ENCODE measurements around the gene GREB1.

Gene GREB1

DNA sequence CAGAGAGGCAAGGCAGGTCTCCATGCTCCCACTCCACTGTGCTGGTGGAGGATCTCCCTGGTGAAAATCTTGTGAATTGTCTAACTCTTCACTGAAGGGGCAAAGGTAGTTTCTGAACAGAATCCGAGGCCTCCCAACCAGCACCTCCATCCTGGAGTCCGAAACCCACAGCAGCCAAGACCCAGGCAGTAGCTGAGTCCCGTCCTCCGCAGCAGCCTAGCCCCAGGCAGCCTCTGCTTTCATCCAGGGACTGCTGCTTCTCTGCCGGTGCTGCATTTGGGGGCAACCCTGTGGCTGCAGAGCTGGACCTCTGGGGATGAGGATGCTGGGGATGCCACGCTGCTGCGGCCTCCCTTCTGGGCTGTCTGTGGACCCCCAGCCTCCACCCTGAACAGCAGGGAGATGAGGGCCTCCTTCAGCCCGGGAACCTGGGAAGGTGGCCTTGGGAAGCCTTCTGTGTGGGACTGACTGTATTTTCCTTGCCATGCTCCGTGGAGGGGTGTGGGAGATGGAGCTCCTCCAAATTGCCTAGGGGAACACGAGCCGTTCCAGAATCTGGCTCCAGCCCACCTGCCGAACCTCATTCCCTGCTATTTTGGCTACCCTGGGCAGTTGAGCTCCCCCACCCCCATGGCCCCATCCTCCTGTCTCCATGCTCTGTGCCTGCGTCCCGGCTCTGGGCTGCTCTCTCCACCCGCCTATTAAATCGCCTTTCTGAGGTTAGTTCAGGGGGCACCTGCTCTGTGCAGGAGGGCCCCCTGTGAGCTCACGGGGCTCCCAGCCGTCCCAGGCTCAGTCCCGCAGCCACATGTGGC is 48.2 kb downstream of the GREB1 start:
- Histone ChIP-seq H3K4me2 (peak overlapping the region; percentile 10; the same call in 1 of the 2 replicates), H3K27me3 (ENCODE audit: insufficient read depth, low read depth) (no peaks in the 10 kb centered on the region), H3K9ac (no peak overlapping the region), H3K27ac (no peak overlapping the region), H3K4me1 (ENCODE audit: low read depth, poor library complexity, severe bottlenecking) (peaks cover 24% of the 10 kb centered on the region), H3K4me3 (IDR thresholded peaks at IDR 0.05; ENCODE audit: insufficient read depth, low read depth, low read length) (no peak overlapping the region), H3K36me3 (ENCODE audit: insufficient read depth) (no peaks in the 10 kb centered on the region), H3K79me2 (ENCODE audit: insufficient read depth, low read depth) (no peaks in the 10 kb centered on the region), H2AFZ (ENCODE audit: low read depth) (peak overlapping the region; percentile 36; the same call in 1 of the 2 replicates), H4K20me1 (ENCODE audit: insufficient read depth) (no peaks in the 10 kb centered on the region)
- TF ChIP-seq, protein P1, sequence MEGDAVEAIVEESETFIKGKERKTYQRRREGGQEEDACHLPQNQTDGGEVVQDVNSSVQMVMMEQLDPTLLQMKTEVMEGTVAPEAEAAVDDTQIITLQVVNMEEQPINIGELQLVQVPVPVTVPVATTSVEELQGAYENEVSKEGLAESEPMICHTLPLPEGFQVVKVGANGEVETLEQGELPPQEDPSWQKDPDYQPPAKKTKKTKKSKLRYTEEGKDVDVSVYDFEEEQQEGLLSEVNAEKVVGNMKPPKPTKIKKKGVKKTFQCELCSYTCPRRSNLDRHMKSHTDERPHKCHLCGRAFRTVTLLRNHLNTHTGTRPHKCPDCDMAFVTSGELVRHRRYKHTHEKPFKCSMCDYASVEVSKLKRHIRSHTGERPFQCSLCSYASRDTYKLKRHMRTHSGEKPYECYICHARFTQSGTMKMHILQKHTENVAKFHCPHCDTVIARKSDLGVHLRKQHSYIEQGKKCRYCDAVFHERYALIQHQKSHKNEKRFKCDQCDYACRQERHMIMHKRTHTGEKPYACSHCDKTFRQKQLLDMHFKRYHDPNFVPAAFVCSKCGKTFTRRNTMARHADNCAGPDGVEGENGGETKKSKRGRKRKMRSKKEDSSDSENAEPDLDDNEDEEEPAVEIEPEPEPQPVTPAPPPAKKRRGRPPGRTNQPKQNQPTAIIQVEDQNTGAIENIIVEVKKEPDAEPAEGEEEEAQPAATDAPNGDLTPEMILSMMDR (conservative IDR thresholded peaks at IDR 0.05; ENCODE audit: low read depth, low read length), result no peak

DNA sequence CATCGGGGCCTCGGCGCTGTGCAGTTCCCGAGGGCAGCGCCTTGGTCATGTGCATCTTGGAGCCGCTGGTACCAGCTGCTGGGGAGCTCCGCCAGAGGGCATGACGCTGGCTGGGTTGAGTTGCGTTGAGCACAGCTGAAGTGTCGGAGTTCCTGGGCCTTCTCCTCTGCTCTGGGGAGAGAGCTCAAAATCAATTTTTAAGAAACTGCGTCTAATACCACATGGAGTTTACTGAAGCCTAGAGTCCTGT is 48.7 kb downstream of the GREB1 start:
- no peak overlapping the region for H3K27ac ChIP-seq
- H3K4me3 ChIP-seq (IDR thresholded peaks at IDR 0.05; ENCODE audit: insufficient read depth, low read depth, low read length), result no peak overlapping the region
- TF ChIP-seq, protein P1 (conservative IDR thresholded peaks at IDR 0.05; ENCODE audit: low read depth, low read length), result 0 out of 2 replicates have a peak, but pooled peaks have one; percentile 87
- H3K79me2 ChIP-seq (ENCODE audit: insufficient read depth, low read depth), result no peaks in the 10 kb centered on the region
- peaks cover 24% of the 10 kb centered on the region for H3K4me1 ChIP-seq (ENCODE audit: low read depth, poor library complexity, severe bottlenecking)
- H2AFZ ChIP-seq (ENCODE audit: low read depth), result peak overlapping the region; percentile 36; the same call in 1 of the 2 replicates
- H3K4me2 ChIP-seq, result peak overlapping the region; percentile 10; the same call in 1 of the 2 replicates
- no peaks in the 10 kb centered on the region for H3K36me3 ChIP-seq (ENCODE audit: insufficient read depth)
- H3K9ac ChIP-seq, result no peak overlapping the region
- H3K27me3 ChIP-seq (ENCODE audit: insufficient read depth, low read depth), result no peaks in the 10 kb centered on the region
- no peaks in the 10 kb centered on the region for H4K20me1 ChIP-seq (ENCODE audit: insufficient read depth)

DNA sequence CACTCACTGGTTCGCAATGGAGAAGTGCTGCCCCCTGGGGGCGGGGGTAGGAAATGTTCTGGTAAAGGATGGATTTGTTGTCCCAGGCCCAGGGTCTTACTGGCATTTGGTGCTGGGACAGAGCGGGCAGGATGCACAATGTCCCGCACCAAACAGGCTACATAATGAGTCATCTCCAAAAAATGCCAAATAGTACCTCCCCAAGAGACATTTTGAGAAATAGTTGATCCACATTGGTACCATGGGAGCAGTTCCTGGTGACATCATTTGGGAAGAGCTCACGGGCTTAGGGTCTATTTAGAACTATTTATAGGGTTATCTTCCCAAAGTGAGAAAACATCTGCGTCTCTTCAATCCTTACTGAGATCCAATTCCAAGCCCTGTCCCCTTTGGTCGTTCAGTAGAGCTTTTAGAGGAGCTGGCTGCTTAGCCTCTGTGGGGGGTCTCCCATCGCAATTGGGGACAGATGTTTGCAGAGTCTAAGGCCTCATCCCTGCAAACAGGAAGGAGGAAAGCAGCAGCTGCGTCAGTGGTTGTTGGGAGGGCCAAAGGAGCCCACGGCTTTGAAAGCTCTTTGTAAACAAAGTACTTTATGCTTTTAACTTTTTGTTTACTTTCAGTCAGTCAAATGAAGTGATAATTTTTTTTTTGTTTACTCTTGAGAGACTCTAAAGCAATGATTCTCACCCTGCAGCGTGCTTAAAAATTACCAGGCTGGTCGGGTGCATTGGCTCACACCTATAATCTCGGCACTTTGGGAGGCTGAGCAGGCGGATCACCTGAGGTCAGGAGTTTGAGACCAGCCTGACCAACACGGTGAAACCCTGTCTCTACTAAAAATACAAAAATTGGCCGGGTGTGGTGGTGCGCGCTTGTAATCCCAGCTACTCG is 49.3 kb downstream of the GREB1 start:
- peaks cover 24% of the 10 kb centered on the region for H3K4me1 ChIP-seq (ENCODE audit: low read depth, poor library complexity, severe bottlenecking)
- no peaks in the 10 kb centered on the region for H4K20me1 ChIP-seq (ENCODE audit: insufficient read depth)
- peak overlapping the region; percentile 36; the same call in 1 of the 2 replicates for H2AFZ ChIP-seq (ENCODE audit: low read depth)
- H3K36me3 ChIP-seq (ENCODE audit: insufficient read depth), result no peaks in the 10 kb centered on the region
- no peak overlapping the region; the same call in 1 of the 2 replicates for H3K4me2 ChIP-seq
- no peak overlapping the region for H3K9ac ChIP-seq
- no peak overlapping the region for H3K27ac ChIP-seq
- no peaks in the 10 kb centered on the region for H3K79me2 ChIP-seq (ENCODE audit: insufficient read depth, low read depth)
- TF ChIP-seq, protein P1 (conservative IDR thresholded peaks at IDR 0.05; ENCODE audit: low read depth, low read length), result no peak; the same call in none of the 2 replicates
- no peak overlapping the region for H3K4me3 ChIP-seq (IDR thresholded peaks at IDR 0.05; ENCODE audit: insufficient read depth, low read depth, low read length)
- H3K27me3 ChIP-seq (ENCODE audit: insufficient read depth, low read depth), result no peaks in the 10 kb centered on the region

DNA sequence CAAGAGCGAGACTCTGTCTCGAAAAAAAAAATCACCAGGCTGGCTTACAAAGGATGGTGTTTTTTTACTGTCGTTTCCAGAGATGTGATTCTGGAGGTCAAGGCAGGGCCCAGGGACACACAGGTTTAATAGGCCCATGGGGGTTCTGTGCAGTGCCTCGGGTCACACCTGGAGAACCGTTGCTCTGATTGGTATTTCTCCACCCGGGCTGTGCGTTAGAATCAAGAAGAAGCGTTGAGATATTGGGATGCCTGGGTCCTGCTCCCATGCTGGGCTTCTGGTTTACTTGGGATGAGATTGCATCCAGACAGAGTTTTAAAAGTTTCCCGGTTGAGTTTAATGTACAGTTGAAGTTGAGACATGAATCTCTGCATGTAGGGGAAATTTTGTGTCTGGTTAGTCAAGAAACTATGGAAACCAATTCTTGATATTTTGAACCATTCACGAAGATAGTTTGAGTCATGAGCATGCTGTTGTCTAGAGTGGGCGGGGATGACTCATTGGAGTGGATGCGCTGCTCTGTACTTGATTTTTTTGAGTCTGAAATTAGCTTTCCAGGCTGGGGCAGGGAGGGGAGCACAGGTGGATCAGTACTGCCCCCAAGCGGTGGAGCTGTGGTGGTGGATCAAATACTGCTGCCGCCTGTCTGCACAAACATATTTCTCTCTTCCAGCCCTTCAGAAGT is 50.1 kb downstream of the GREB1 start:
- H2AFZ ChIP-seq (ENCODE audit: low read depth), result no peak overlapping the region
- TF ChIP-seq, protein P1 (conservative IDR thresholded peaks at IDR 0.05; ENCODE audit: low read depth, low read length), result peak; percentile 89
- H3K79me2 ChIP-seq (ENCODE audit: insufficient read depth, low read depth), result no peaks in the 10 kb centered on the region
- H3K27ac ChIP-seq, result no peak overlapping the region
- H3K4me2 ChIP-seq, result peak overlapping the region; percentile 13; the same call in 1 of the 2 replicates
- no peak overlapping the region for H3K4me3 ChIP-seq (IDR thresholded peaks at IDR 0.05; ENCODE audit: insufficient read depth, low read depth, low read length)
- H3K36me3 ChIP-seq (ENCODE audit: insufficient read depth), result no peaks in the 10 kb centered on the region
- no peak overlapping the region for H3K9ac ChIP-seq
- H3K4me1 ChIP-seq (ENCODE audit: low read depth, poor library complexity, severe bottlenecking), result peaks cover 22% of the 10 kb centered on the region
- H4K20me1 ChIP-seq (ENCODE audit: insufficient read depth), result no peaks in the 10 kb centered on the region
- no peaks in the 10 kb centered on the region for H3K27me3 ChIP-seq (ENCODE audit: insufficient read depth, low read depth)

Measured in KMS-11 (cell line).